Neural progenitor cell (in vitro differentiated cells): ENCODE measurements around the gene TBC1D4.

Experiments used
- EZH2 ChIP-seq: fragments of 200-600 bp; sonication (generic); IDR thresholded peaks from 2 replicates; pipeline ENCODE4 v1.6.1; 2017; ENCODE audit warnings: antibody characterized with exemption, mild to moderate bottlenecking, moderate library complexity
- TF ChIP-seq, protein P1 (sequence below): fragments of 200-600 bp; sonication (generic); IDR thresholded peaks from 2 replicates; pipeline ENCODE4 v1.5.1; 2017; ENCODE audit warnings: antibody characterized with exemption, mild to moderate bottlenecking

DNA sequence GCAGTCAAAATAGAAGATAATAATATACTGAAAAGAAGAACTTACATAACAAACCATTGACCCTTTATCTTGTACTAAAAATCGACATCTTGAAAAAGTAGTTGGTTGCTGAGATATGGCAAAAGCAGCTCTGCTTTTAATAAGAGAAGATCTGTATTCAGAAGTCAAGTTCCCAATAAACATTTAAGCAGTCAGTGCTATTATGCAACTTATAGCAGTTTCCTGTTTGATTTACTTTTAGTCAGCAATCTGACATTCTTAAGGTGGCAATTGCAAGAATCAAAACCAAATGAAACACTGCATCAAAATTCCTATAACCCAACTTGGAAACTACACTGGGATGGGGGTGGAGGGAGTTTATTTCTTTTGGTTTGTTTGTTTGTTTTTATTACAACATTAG lies 165.5 kb downstream of the TBC1D4 start:
- TF ChIP-seq, protein P1, sequence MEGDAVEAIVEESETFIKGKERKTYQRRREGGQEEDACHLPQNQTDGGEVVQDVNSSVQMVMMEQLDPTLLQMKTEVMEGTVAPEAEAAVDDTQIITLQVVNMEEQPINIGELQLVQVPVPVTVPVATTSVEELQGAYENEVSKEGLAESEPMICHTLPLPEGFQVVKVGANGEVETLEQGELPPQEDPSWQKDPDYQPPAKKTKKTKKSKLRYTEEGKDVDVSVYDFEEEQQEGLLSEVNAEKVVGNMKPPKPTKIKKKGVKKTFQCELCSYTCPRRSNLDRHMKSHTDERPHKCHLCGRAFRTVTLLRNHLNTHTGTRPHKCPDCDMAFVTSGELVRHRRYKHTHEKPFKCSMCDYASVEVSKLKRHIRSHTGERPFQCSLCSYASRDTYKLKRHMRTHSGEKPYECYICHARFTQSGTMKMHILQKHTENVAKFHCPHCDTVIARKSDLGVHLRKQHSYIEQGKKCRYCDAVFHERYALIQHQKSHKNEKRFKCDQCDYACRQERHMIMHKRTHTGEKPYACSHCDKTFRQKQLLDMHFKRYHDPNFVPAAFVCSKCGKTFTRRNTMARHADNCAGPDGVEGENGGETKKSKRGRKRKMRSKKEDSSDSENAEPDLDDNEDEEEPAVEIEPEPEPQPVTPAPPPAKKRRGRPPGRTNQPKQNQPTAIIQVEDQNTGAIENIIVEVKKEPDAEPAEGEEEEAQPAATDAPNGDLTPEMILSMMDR, result no peak
- no peak for TF ChIP-seq EZH2
